HEK293 (cell line): Measurements from ENCODE around the gene GPR89B.

Experiments used
- CTCF ChIA-PET: fragments of 350-600 bp; formaldehyde crosslinking; extraction: SDS; loops from one replicate; lab custom pipeline; 2021; ENCODE audit warnings: antibody characterized with exemption; lab: Yijun Ruan, JAX
- POLR2A ChIA-PET: fragments of 300-600 bp; formaldehyde crosslinking; extraction: SDS; loops from one replicate; lab custom pipeline; 2020; ENCODE audit warnings: antibody characterized with exemption, inconsistent platforms; lab: Yijun Ruan, JAX
- H3K27ac ChIP-seq: fragments of 200-500 bp; sonication (Bioruptor generic); 2 replicates; pipeline ENCODE4 v1.5.1; 2014; ENCODE audit warnings: low read depth, low read length, control low read depth, inconsistent platforms; ENCODE audit errors: extremely low read depth
- H3K36me3 ChIP-seq, 2 experiments: fragments of 200-500 bp in 1 of 2; sonication (Bioruptor generic) in 1 of 2; 1 replicate in 1 of 2; 2 replicates in 1 of 2; pipeline ENCODE4 v1.5.1; 2014 to 2017; ENCODE audit warnings: inconsistent platforms in 2 of 2, low read length in 2 of 2; ENCODE audit not compliant: control insufficient read depth in 2 of 2, insufficient read depth in 1 of 2
- H3K4me1 ChIP-seq: fragments of 200-500 bp; sonication (Bioruptor generic); 2 replicates; pipeline ENCODE4 v1.5.1; 2014; ENCODE audit warnings: mild to moderate bottlenecking, low read length, inconsistent platforms; ENCODE audit not compliant: control insufficient read depth, insufficient read depth
- H3K4me3 ChIP-seq: 2 replicates; pipeline ENCODE4 v1.5.1; 2011; ENCODE audit warnings: low read depth, mild to moderate bottlenecking, control low read depth, low read length, moderate library complexity
- H3K9me3 ChIP-seq: fragments of 200-500 bp; sonication (Bioruptor generic); 2 replicates; pipeline ENCODE4 v1.5.1; 2014; ENCODE audit warnings: low read depth, low read length, inconsistent platforms; ENCODE audit not compliant: control insufficient read depth, insufficient read depth
- HOXA7 ChIP-seq: sonication (generic); formaldehyde crosslinking; IDR thresholded peaks from 2 replicates; pipeline ENCODE4 v1.8.1; 2022; ENCODE audit warnings: missing genetic modification reagents, borderline replicate concordance
- HOXC10 ChIP-seq: sonication (generic); formaldehyde crosslinking; IDR thresholded peaks from 2 replicates; pipeline ENCODE4 v1.8.1; 2023; ENCODE audit warnings: mild to moderate bottlenecking, missing genetic modification reagents
- MYNN ChIP-seq: fragments of 450-650 bp; formaldehyde crosslinking; IDR thresholded peaks from 2 replicates; pipeline ENCODE4 v1.5.1; 2016; ENCODE audit warnings: missing biosample characterization, missing genetic modification characterization, borderline replicate concordance
- PRDM2 ChIP-seq: fragments of 450-650 bp; formaldehyde crosslinking; IDR thresholded peaks from 2 replicates; pipeline ENCODE4 v1.5.1; 2016; ENCODE audit warnings: missing biosample characterization, missing genetic modification characterization, borderline replicate concordance
- RBAK ChIP-seq: fragments of 450-650 bp; formaldehyde crosslinking; IDR thresholded peaks from 2 replicates; pipeline ENCODE4 v1.5.1; 2016; ENCODE audit warnings: missing biosample characterization, missing genetic modification characterization
- SCRT1 ChIP-seq: fragments of 450-650 bp; formaldehyde crosslinking; IDR thresholded peaks from 2 replicates; pipeline ENCODE4 v1.5.1; 2016; ENCODE audit warnings: missing biosample characterization, missing genetic modification characterization, borderline replicate concordance
- WT1 ChIP-seq: fragments of 450-650 bp; formaldehyde crosslinking; IDR thresholded peaks from 2 replicates; pipeline ENCODE4 v1.5.1; 2016; ENCODE audit warnings: missing biosample characterization, missing genetic modification characterization
- ZBTB17 ChIP-seq: fragments of 450-650 bp; formaldehyde crosslinking; IDR thresholded peaks from 2 replicates; pipeline ENCODE4 v1.5.1; 2016; ENCODE audit warnings: missing biosample characterization, missing genetic modification characterization
- ZNF148 ChIP-seq: fragments of 450-650 bp; formaldehyde crosslinking; IDR thresholded peaks from 2 replicates; pipeline ENCODE4 v1.5.0; 2017; ENCODE audit warnings: missing biosample characterization, missing genetic modification characterization, borderline replicate concordance
- ZNF19 ChIP-seq: fragments of 450-650 bp; formaldehyde crosslinking; IDR thresholded peaks from 2 replicates; pipeline ENCODE4; 2016; ENCODE audit warnings: missing biosample characterization, missing genetic modification characterization, low read depth
- ZNF292 ChIP-seq: fragments of 450-650 bp; formaldehyde crosslinking; IDR thresholded peaks from 2 replicates; pipeline ENCODE4 v1.5.1; 2016; ENCODE audit warnings: low read depth, missing biosample characterization, missing genetic modification characterization, borderline replicate concordance
- ZNF530 ChIP-seq: fragments of 450-650 bp; formaldehyde crosslinking; IDR thresholded peaks from 2 replicates; pipeline ENCODE4 v1.5.1; 2016; ENCODE audit warnings: low read depth, missing biosample characterization, missing genetic modification characterization
- ZNF670 ChIP-seq: fragments of 450-650 bp; formaldehyde crosslinking; IDR thresholded peaks from 2 replicates; pipeline ENCODE4 v1.5.1; 2016; ENCODE audit warnings: missing biosample characterization, missing genetic modification characterization, low read depth
- ZSCAN16 ChIP-seq: fragments of 450-650 bp; formaldehyde crosslinking; IDR thresholded peaks from 2 replicates; pipeline ENCODE4 v1.5.1; 2016; ENCODE audit warnings: missing biosample characterization, missing genetic modification characterization
- TF ChIP-seq, protein P1 (sequence below): fragments of 450-650 bp; formaldehyde crosslinking; IDR thresholded peaks from 2 replicates; pipeline ENCODE4 v1.5.1; 2017; ENCODE audit warnings: missing biosample characterization, missing genetic modification characterization
- TF ChIP-seq, protein P2 (sequence below): fragments of 450-650 bp; formaldehyde crosslinking; IDR thresholded peaks from 2 replicates; pipeline ENCODE4 v1.5.1; 2016; ENCODE audit warnings: missing biosample characterization, missing genetic modification characterization
- TF ChIP-seq, protein P3 (sequence below): sonication (generic); formaldehyde crosslinking; IDR thresholded peaks from 2 replicates; pipeline ENCODE4 v1.8.1; 2022; ENCODE audit warnings: mild to moderate bottlenecking, moderate library complexity, missing genetic modification reagents

GPR89B gene

DNA sequence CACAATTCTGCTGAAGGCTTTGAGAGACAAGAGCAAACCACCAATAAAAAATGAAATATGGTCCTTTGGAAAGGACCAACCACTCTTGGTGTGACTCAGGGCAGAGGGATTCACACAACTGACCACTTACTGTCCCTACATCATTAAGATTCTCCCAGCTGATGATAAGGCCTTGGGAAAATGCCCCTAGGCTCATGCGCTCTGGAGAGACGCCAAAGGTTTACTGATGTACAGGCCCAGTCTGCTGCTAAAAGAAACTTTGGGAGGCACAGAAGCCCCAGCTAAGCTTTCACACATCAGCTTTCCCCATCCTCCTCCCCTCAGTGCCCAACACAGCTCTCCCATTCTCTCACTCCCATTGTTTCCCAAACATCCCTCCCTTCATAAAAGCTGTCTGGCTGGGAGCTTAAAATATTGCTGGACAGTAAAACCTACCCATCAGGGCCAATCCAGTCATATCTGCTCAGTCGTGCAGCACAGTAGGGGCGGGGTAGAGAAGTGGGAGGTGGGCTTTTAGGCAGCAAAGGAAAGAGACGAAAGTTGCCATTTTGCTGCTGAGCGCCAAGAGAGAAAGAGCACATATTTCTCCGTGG, 25.9 kb upstream of the GPR89B start, which contains the start of gene GJA8:
Gene GJA8, plus strand, starts transcription at position 543 of the 593 bp plus-strand sequence. CDS start 5,161 bp downstream, outside the sequence.
- H3K9me3 ChIP-seq, result no peaks in the 10 kb centered on the region
- no peak within 1 kb of the TSS for H3K27ac ChIP-seq
- H3K4me3 ChIP-seq, result no peak within 1 kb of the TSS
- no peak for TF ChIP-seq ZNF19 (tag by site-specific recombination)
- TF ChIP-seq WT1 (tag by site-specific recombination), result peak; percentile 87
- TF ChIP-seq, protein P1, sequence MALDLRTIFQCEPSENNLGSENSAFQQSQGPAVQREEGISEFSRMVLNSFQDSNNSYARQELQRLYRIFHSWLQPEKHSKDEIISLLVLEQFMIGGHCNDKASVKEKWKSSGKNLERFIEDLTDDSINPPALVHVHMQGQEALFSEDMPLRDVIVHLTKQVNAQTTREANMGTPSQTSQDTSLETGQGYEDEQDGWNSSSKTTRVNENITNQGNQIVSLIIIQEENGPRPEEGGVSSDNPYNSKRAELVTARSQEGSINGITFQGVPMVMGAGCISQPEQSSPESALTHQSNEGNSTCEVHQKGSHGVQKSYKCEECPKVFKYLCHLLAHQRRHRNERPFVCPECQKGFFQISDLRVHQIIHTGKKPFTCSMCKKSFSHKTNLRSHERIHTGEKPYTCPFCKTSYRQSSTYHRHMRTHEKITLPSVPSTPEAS (tag by site-specific recombination), result no peak
- TF ChIP-seq, protein P2, sequence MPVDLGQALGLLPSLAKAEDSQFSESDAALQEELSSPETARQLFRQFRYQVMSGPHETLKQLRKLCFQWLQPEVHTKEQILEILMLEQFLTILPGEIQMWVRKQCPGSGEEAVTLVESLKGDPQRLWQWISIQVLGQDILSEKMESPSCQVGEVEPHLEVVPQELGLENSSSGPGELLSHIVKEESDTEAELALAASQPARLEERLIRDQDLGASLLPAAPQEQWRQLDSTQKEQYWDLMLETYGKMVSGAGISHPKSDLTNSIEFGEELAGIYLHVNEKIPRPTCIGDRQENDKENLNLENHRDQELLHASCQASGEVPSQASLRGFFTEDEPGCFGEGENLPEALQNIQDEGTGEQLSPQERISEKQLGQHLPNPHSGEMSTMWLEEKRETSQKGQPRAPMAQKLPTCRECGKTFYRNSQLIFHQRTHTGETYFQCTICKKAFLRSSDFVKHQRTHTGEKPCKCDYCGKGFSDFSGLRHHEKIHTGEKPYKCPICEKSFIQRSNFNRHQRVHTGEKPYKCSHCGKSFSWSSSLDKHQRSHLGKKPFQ (tag by site-specific recombination), result peak; percentile 54; the same call in 1 of the 2 replicates
- TF ChIP-seq MYNN, result no peak
- no peak for TF ChIP-seq HOXA7 (CRISPR knock-in tag)
- TF ChIP-seq, protein P3, sequence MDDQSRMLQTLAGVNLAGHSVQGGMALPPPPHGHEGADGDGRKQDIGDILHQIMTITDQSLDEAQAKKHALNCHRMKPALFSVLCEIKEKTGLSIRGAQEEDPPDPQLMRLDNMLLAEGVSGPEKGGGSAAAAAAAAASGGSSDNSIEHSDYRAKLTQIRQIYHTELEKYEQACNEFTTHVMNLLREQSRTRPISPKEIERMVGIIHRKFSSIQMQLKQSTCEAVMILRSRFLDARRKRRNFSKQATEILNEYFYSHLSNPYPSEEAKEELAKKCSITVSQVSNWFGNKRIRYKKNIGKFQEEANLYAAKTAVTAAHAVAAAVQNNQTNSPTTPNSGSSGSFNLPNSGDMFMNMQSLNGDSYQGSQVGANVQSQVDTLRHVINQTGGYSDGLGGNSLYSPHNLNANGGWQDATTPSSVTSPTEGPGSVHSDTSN, result no peak
- TF ChIP-seq, all 188 proteins: peak for 2
- CTCF ChIA-PET, result interaction anchor here (1.0 to 3.2 kb wide), 2 partner anchors 10 kb away, joined by 4 to 15 read pairs; no protein-coding TSS in a partner anchor
- Histone ChIP-seq H3K4me1 (no peaks in the 10 kb centered on the region), H3K36me3 (no peaks in the 10 kb centered on the region)
- POLR2A ChIA-PET, result no interaction called here

DNA sequence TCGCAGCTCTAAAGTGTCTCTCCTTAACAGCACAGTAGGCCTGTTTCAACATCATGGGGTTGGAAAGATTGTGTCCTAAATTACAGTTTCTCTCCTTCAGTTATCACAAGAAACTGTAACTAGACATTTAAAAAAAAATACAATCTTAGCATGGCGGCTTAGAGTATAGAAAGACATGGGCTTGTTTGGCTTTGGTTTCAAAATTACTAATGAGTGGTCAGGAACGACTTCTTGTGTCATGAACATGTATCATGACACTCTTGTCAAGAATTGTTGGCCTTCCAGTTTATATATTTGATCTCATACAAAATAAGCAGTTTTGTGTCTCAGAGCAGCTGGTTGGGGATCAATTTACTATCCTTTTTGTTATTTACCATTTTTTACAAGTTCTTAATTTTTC, 23.5 kb upstream of the GPR89B start:
- no peaks in the 10 kb centered on the region for H3K4me1 ChIP-seq
- no peaks in the 10 kb centered on the region for H3K9me3 ChIP-seq
- H3K4me3 ChIP-seq, result no peak overlapping the region
- no peaks in the 10 kb centered on the region for H3K36me3 ChIP-seq
- ChIA-PET POLR2A (no interaction called here), CTCF (interaction anchor here (1.4 kb wide), 1 partner anchor 12 kb away, joined by 7 read pairs; no protein-coding TSS in a partner anchor)
- no peak overlapping the region for H3K27ac ChIP-seq
- no peak for TF ChIP-seq ZNF148 (tag by site-specific recombination)
- no peak for TF ChIP-seq RBAK
- no peak for TF ChIP-seq ZNF670

DNA sequence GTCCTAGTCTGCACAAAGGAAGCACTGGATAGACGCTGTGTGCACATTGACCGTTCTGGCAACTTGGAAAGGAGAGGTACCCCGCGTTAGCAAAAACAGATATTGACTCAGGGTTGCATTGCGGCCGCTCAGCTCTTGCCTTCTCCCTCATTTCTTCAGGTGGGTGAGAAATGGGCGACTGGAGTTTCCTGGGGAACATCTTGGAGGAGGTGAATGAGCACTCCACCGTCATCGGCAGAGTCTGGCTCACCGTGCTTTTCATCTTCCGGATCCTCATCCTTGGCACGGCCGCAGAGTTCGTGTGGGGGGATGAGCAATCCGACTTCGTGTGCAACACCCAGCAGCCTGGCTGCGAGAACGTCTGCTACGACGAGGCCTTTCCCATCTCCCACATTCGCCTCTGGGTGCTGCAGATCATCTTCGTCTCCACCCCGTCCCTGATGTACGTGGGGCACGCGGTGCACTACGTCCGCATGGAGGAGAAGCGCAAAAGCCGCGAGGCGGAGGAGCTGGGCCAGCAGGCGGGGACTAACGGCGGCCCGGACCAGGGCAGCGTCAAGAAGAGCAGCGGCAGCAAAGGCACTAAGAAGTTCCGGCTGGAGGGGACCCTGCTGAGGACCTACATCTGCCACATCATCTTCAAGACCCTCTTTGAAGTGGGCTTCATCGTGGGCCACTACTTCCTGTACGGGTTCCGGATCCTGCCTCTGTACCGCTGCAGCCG, 20.3 kb upstream of the GPR89B start:
- Histone ChIP-seq H3K27ac (no peak overlapping the region), H3K36me3 (no peaks in the 10 kb centered on the region), H3K4me3 (no peak overlapping the region), H3K4me1 (no peaks in the 10 kb centered on the region), H3K9me3 (no peaks in the 10 kb centered on the region)
- ChIA-PET POLR2A (no interaction called here), CTCF (no interaction called here)
- no peak for TF ChIP-seq HOXC10 (CRISPR knock-in tag)
- TF ChIP-seq PRDM2, result no peak
- TF ChIP-seq ZNF292 (tag by site-specific recombination), result no peak
- no peak for TF ChIP-seq ZSCAN16 (tag by site-specific recombination)
- no peak for TF ChIP-seq SCRT1 (tag by site-specific recombination)
- TF ChIP-seq ZBTB17, result no peak
- no peak for TF ChIP-seq ZNF530 (tag by site-specific recombination)
